GM12892 (cell line): Measurements from ENCODE around the gene GUF1.

Source experiments
- POLR2A ChIP-seq: IDR thresholded peaks from 2 replicates; pipeline ENCODE4 v1.6.1; 2011; ENCODE audit warnings: low read depth, low read length, control low read depth
- POLR2AphosphoS5 ChIP-seq: IDR thresholded peaks from 2 replicates; pipeline ENCODE4 v1.6.1; 2011; ENCODE audit warnings: low read depth, low read length, control low read depth
- TAF1 ChIP-seq: IDR thresholded peaks from 2 replicates; pipeline ENCODE4 v1.6.1; 2011; ENCODE audit warnings: low read depth, mild to moderate bottlenecking, control low read depth, low read length, borderline replicate concordance

DNA sequence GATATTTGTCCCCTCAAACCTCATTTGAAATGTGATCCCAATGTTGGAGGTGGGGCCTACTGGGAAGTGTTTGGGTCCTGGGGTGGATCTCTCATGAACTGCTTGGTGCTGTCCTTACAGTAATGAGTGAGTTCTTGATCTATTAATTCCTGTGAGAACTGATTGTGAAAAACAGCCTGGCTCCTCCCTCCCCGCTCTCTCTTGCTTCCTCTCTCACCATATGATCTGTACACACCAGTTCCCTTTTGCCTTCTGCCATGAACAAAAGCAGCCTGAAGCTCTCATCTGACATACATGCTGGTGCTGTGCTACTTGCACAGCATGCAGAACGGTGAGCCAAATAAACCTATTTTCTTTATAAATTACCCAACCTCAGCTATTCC lies 15.6 kb upstream of the GUF1 start:
- no peak for TF ChIP-seq POLR2A
- TF ChIP-seq POLR2AphosphoS5, result no peak
- no peak for TF ChIP-seq TAF1
